Thyroid gland (tissue), 4 donors: Measurements from ENCODE around the gene MNAT1. TPM values are rescaled to one million over a fixed set of nuclear protein-coding genes. Genes with fewer than 3 reads are reported as not detected.
A peak's percentile ranks its signal among the peaks of the same experiment; 100 is the strongest.
"Not testable (repeated sequence)": the region's sequence is repeated elsewhere in the genome, so short reads cannot be mapped to it uniquely, and the experiment has no call there.

ENCODE experiments used
- DNase-seq, 2 donors: peaks; one replicate each; pipeline ENCODE4 v3.0.0-alpha.2; 2019
- H3K27ac ChIP-seq, 3 donors: fragments of 200-600 bp; sonication (generic); 1 replicate in 2 of 3; 2 replicates in 1 of 3; pipeline ENCODE4 v1.5.1; 2016 to 2019; ENCODE audit warnings: mild to moderate bottlenecking in 1 of 3, moderate library complexity in 1 of 3
- H3K27me3 ChIP-seq: fragments of 200-600 bp; sonication (generic); one replicate; pipeline ENCODE4 v1.5.1; 2019
- H3K36me3 ChIP-seq, 2 donors: fragments of 200-600 bp; sonication (generic); one replicate each; pipeline ENCODE4 v1.5.1; 2016 to 2019
- H3K4me1 ChIP-seq, 2 donors: fragments of 200-600 bp; sonication (generic); one replicate each; pipeline ENCODE4 v1.5.1; 2017 to 2019
- H3K4me3 ChIP-seq, 3 donors: fragments of 200-600 bp; sonication (generic); replicated peaks in 1 of 3; 1 replicate in 2 of 3; 2 replicates in 1 of 3; pipeline ENCODE4 v1.5.1; 2016; ENCODE audit warnings: mild to moderate bottlenecking in 1 of 3
- H3K9me3 ChIP-seq: fragments of 200-600 bp; sonication (generic); one replicate; pipeline ENCODE4 v1.5.1; 2017
- CTCF ChIP-seq, 6 experiments: fragments of 200-600 bp in 3 of 6; fragments of 450-650 bp in 3 of 6; sonication (generic) in 3 of 6; IDR thresholded peaks; one replicate each; pipeline ENCODE4 v1.5.1; 2016 to 2019; ENCODE audit warnings: antibody characterized with exemption in 6 of 6, mild to moderate bottlenecking in 2 of 6, inconsistent platforms in 1 of 6, moderate library complexity in 1 of 6
- POLR2A ChIP-seq, 2 donors: fragments of 450-650 bp; IDR thresholded peaks; one replicate each; pipeline ENCODE4 v1.6.1; 2017; ENCODE audit warnings: antibody characterized with exemption in 2 of 2, mild to moderate bottlenecking in 2 of 2, moderate library complexity in 1 of 2
- WGBS, 2 donors: methylation state at CpG; one replicate each; pipeline ENCODE4 v1.1.5; 2017; 5-methylcytosine and 5-hydroxymethylcytosine counted together
- intact Hi-C: fragments of 100-400 bp; cut with DNase I; formaldehyde crosslinking; loops from one replicate; pipeline ENCODE4 v1.15.1; 2023
- total RNA-seq, 4 donors: library from RNA; depleted of rRNA; stranded (reverse); fragments of >200 nt; gene quantifications; one replicate each; pipeline ENCODE4 v1.2.3, GENCODE V29; 2016

MNAT1 gene
- total RNA-seq, 4 donors from 2014 or later, result 35.4 to 58.8 (median 47.8) TPM

GRCh38 chr14:60723116-60723906 is 11.2 kb upstream of the MNAT1 start:
- WGBS, 2 donors, result 0 to 2% methylated on average over 15 to 19 of the region's 78 CpGs
- Histone ChIP-seq H3K9me3 (no peaks in the 10 kb centered on the region), H3K27me3 (no peaks in the 10 kb centered on the region), H3K4me1 (peaks cover 7 to 9% of the 10 kb centered on the region in 2 donors), H3K4me3 (peak overlapping the region; percentile 2 to 83 (median 83)), H3K36me3 (no peaks in the 10 kb centered on the region), H3K27ac (peak overlapping the region; percentile 49 to 74 (median 70))
- intact Hi-C loops, result no loop called here
- TF ChIP-seq POLR2A (IDR thresholded peaks at IDR 0.05) (no peak), CTCF (IDR thresholded peaks at IDR 0.05) (no peak)
- DNase-seq, result peak; percentile 42 to 52

GRCh38 chr14:60723907-60724618 is 10.5 kb upstream of the MNAT1 start, which contains the start of gene SIX4:
SIX4 (minus strand) TSS chr14:60724351; CDS start chr14:60724074, 277 bp downstream.
- DNase-seq, result peak; percentile 72 to 75
- H3K9me3 ChIP-seq, result no peaks in the 10 kb centered on the region
- TF ChIP-seq POLR2A (IDR thresholded peaks at IDR 0.05) (peak in 1 of 2 donors; percentile 81), CTCF (IDR thresholded peaks at IDR 0.05) (no peak)
- peak within 1 kb of the TSS; percentile 49 to 74 (median 70) for H3K27ac ChIP-seq
- H3K27me3 ChIP-seq, result no peaks in the 10 kb centered on the region
- intact Hi-C loops, result no loop called here
- H3K36me3 ChIP-seq, result no peaks in the 10 kb centered on the region
- 2 to 4% methylated on average over 34 to 35 of the region's 36 CpGs for WGBS, 2 donors
- H3K4me3 ChIP-seq, result peak within 1 kb of the TSS; percentile 2 to 83 (median 83)
- peaks cover 7 to 9% of the 10 kb centered on the region in 2 donors for H3K4me1 ChIP-seq

- H3K4me3 ChIP-seq, DNase-seq, H3K36me3 ChIP-seq, H3K4me1 ChIP-seq, H3K9me3 ChIP-seq, H3K27ac ChIP-seq, H3K27me3 ChIP-seq, intact Hi-C loops: not testable (repeated sequence)
- 95 to 97% methylated on average over 5 of the region's 5 CpGs for WGBS, 2 donors
Observed at GRCh38 chr14:60731291-60731690, 3.3 kb upstream of the MNAT1 start.

GRCh38 chr14:60732840-60733483 is 1.6 kb upstream of the MNAT1 start:
- no peaks in the 10 kb centered on the region for H3K9me3 ChIP-seq
- TF ChIP-seq CTCF (IDR thresholded peaks at IDR 0.05), result no peak
- TF ChIP-seq POLR2A (IDR thresholded peaks at IDR 0.05), result no peak
- H3K27ac ChIP-seq, result no peak overlapping the region
- H3K36me3 ChIP-seq, result no peaks in the 10 kb centered on the region
- peaks cover 0 to 8% of the 10 kb centered on the region in 2 donors for H3K4me1 ChIP-seq
- no peak for DNase-seq
- H3K27me3 ChIP-seq, result no peaks in the 10 kb centered on the region
- WGBS, 2 donors, result 64 to 77% methylated on average over 4 of the region's 4 CpGs
- H3K4me3 ChIP-seq, result no peak overlapping the region
- intact Hi-C loops, result no loop called here

GRCh38 chr14:60735416-60735815 is 855 bp downstream of the MNAT1 start:
- Histone ChIP-seq H3K4me3 (peak overlapping the region in 2 of 3 donors; percentile 37 to 80), H3K27me3 (no peaks in the 10 kb centered on the region), H3K27ac (no peak overlapping the region), H3K36me3 (no peaks in the 10 kb centered on the region), H3K4me1 (peaks cover 0 to 8% of the 10 kb centered on the region in 2 donors), H3K9me3 (no peaks in the 10 kb centered on the region)
- 8 to 19% methylated on average over 5 of the region's 5 CpGs for WGBS, 2 donors
- no peak for DNase-seq
- no peak for TF ChIP-seq POLR2A (IDR thresholded peaks at IDR 0.05)
- no peak for TF ChIP-seq CTCF (IDR thresholded peaks at IDR 0.05)
- intact Hi-C loops, result no loop called here
